H1 (cell line): ENCODE measurements around the gene TOM1L2.

Experiments used
- BRCA1 ChIP-seq: IDR thresholded peaks from 2 replicates; pipeline ENCODE4 v1.6.1; 2012; ENCODE audit warnings: low read depth, low read length, improper control_type of control experiment
- CBX5 ChIP-seq: fragments of 300-800, 300-1000 bp; sonication (generic); IDR thresholded peaks from 2 replicates; pipeline ENCODE4 v1.7.1; 2016; ENCODE audit warnings: antibody characterized with exemption, low read length, low read depth
- CEBPB ChIP-seq: IDR thresholded peaks from 2 replicates; pipeline ENCODE4 v1.6.1; 2012; ENCODE audit warnings: low read depth, low read length
- EP300 ChIP-seq, 2 experiments: IDR thresholded peaks; 1 replicate in 1 of 2; 2 replicates in 1 of 2; pipeline ENCODE4 v1.6.1; 2011 to 2012; ENCODE audit warnings: low read depth in 2 of 2, low read length in 2 of 2, mild to moderate bottlenecking in 2 of 2, borderline replicate concordance in 1 of 2, inconsistent platforms in 1 of 2, moderate library complexity in 1 of 2
- GABPA ChIP-seq: IDR thresholded peaks from 2 replicates; pipeline ENCODE4 v1.6.1; 2011; ENCODE audit warnings: mild to moderate bottlenecking, low read length, moderate library complexity, borderline replicate concordance; ENCODE audit not compliant: insufficient read depth
- JUND ChIP-seq: IDR thresholded peaks from 2 replicates; pipeline ENCODE4 v1.6.1; 2011; ENCODE audit warnings: mild to moderate bottlenecking, improper control_type of control experiment, low read length
- POLR2A ChIP-seq, 2 experiments: IDR thresholded peaks; 1 replicate in 1 of 2; 2 replicates in 1 of 2; pipeline ENCODE4 v1.6.1; 2011; ENCODE audit warnings: low read depth in 2 of 2, low read length in 2 of 2, mild to moderate bottlenecking in 2 of 2; ENCODE audit errors: control extremely low read depth in 1 of 2
- POLR2AphosphoS5 ChIP-seq: IDR thresholded peaks from 2 replicates; pipeline ENCODE4 v1.6.1; 2011; ENCODE audit warnings: low read depth, low read length
- RAD21 ChIP-seq, 2 experiments: IDR thresholded peaks in 1 of 2; conservative IDR thresholded peaks in 1 of 2; 2 replicates each; pipeline ENCODE4 v1.6.1; 2011; ENCODE audit warnings: low read depth in 2 of 2, low read length in 2 of 2, improper control_type of control experiment in 1 of 2, inconsistent platforms in 1 of 2, mild to moderate bottlenecking in 1 of 2, moderate library complexity in 1 of 2
- SP1 ChIP-seq: IDR thresholded peaks from 2 replicates; pipeline ENCODE4 v1.6.1; 2011; ENCODE audit warnings: low read depth, low read length
- YY1 ChIP-seq: IDR thresholded peaks from 2 replicates; pipeline ENCODE4 v1.6.1; 2011; ENCODE audit warnings: low read depth, mild to moderate bottlenecking, low read length
- TF ChIP-seq, protein P1 (sequence below), 3 experiments: IDR thresholded peaks; 1 replicate in 2 of 3; 2 replicates in 1 of 3; pipeline versions ENCODE4 v1.5.1 to v1.6.1; 2011; ENCODE audit warnings: low read length in 3 of 3, mild to moderate bottlenecking in 3 of 3, inconsistent platforms in 2 of 3, low read depth in 1 of 3, moderate library complexity in 1 of 3; ENCODE audit not compliant: insufficient read depth in 1 of 3; ENCODE audit errors: control extremely low read depth in 1 of 3
- TF ChIP-seq, protein P2 (sequence below): IDR thresholded peaks from 2 replicates; pipeline ENCODE4 v1.6.1; 2012; ENCODE audit warnings: inconsistent platforms

DNA sequence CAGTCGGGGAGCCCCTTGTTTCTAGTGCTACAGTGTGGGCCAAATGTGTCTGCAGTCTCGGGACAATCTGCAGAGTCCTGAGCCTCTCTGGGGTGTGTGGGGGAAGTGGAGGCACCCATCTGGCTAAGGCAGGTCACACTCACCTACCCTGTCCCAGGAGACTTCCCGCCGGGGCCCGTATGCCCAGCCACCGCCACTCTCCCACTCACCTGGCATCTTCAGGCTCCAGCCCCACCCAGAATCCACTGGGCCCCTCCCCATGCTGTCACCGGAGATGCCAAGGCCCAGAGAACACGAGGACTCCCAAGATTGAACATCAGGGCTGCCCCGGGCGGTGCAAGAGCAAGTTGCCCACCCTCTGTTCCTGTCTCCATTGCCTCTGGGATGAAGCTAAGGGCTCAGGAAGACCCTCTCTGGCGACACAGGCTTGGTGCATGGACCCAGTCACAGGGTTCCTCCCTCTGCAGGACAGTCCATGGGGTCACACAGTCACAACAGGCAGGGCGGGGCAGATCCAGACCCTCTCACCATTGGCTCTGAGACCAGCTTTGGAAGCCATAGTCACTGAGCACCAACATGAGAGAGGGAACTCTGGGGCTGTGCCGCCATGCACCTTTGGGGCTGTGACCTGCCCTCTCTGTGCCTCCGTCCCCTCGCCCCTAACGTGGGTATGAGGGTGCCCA is 173.5 kb downstream of the TOM1L2 start:
- no peak for TF ChIP-seq POLR2A (IDR thresholded peaks at IDR 0.05; ENCODE audit: control extremely low read depth in 1 of 2, low read depth in 2 of 2, low read length in 2 of 2)
- no peak for TF ChIP-seq RAD21 (IDR thresholded peaks at IDR 0.05 in 1 of 2, conservative IDR thresholded peaks at IDR 0.05 in 1 of 2; ENCODE audit: low read depth in 2 of 2, low read length in 2 of 2)
- TF ChIP-seq CBX5, result no peak
- TF ChIP-seq BRCA1, result no peak
- no peak for TF ChIP-seq GABPA
- no peak for TF ChIP-seq SP1
- no peak for TF ChIP-seq EP300 (IDR thresholded peaks at IDR 0.05; ENCODE audit: borderline replicate concordance in 1 of 2, low read depth in 2 of 2, low read length in 2 of 2)
- TF ChIP-seq, protein P1, sequence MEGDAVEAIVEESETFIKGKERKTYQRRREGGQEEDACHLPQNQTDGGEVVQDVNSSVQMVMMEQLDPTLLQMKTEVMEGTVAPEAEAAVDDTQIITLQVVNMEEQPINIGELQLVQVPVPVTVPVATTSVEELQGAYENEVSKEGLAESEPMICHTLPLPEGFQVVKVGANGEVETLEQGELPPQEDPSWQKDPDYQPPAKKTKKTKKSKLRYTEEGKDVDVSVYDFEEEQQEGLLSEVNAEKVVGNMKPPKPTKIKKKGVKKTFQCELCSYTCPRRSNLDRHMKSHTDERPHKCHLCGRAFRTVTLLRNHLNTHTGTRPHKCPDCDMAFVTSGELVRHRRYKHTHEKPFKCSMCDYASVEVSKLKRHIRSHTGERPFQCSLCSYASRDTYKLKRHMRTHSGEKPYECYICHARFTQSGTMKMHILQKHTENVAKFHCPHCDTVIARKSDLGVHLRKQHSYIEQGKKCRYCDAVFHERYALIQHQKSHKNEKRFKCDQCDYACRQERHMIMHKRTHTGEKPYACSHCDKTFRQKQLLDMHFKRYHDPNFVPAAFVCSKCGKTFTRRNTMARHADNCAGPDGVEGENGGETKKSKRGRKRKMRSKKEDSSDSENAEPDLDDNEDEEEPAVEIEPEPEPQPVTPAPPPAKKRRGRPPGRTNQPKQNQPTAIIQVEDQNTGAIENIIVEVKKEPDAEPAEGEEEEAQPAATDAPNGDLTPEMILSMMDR (IDR thresholded peaks at IDR 0.05; ENCODE audit: control extremely low read depth in 1 of 3, insufficient read depth in 1 of 3, low read depth in 1 of 3, low read length in 3 of 3), result no peak
- TF ChIP-seq YY1, result no peak
- TF ChIP-seq POLR2AphosphoS5, result no peak
- TF ChIP-seq CEBPB, result no peak
- TF ChIP-seq, protein P2, sequence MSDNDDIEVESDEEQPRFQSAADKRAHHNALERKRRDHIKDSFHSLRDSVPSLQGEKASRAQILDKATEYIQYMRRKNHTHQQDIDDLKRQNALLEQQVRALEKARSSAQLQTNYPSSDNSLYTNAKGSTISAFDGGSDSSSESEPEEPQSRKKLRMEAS, result no peak
- TF ChIP-seq JUND, result no peak
